ENCODE results near the gene SREBF1.

Gene SREBF1

DNA sequence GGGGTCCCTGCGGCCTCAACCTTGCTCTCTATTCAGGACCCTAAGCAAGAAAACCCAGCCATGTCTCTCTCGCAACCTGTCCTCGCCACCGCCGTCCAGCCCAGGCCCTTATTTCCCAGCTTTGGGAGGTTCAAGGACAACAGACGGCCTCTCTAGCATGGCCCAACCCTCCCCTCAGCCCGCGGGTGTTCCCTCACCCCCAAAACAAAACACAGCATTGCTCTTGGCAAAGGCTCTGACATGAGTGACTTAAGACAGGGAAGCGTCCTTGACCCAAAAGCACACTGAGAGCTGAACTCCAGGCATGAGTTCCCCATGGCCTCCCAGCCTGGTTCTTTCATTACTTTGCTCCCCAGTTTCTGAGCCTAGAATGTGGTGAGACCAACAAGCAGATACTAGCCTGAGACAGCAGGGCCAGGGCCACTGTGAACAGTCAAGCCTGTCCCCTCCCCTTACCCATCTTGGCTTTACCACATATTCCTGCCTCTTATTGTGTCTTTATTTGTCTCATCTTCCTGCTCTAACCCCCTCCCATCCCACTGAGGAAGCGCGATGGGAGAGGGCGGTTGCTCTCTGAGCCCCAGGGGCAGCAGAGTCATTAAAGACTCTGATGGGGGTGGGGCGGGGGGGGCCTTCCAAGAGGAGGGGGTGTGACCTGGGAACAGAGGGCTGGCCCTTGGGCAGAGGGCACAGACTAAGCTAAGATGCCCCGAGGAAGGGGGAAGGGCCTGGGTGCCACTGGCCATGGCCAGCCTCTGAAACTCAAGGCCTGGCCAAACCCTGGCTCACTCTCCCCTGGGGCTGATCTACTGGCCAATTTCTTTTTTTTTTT is 11.8 kb downstream of the SREBF1 start:
- DNase-seq (ENCODE audit: low read depth, low spot score), result no peak

DNA sequence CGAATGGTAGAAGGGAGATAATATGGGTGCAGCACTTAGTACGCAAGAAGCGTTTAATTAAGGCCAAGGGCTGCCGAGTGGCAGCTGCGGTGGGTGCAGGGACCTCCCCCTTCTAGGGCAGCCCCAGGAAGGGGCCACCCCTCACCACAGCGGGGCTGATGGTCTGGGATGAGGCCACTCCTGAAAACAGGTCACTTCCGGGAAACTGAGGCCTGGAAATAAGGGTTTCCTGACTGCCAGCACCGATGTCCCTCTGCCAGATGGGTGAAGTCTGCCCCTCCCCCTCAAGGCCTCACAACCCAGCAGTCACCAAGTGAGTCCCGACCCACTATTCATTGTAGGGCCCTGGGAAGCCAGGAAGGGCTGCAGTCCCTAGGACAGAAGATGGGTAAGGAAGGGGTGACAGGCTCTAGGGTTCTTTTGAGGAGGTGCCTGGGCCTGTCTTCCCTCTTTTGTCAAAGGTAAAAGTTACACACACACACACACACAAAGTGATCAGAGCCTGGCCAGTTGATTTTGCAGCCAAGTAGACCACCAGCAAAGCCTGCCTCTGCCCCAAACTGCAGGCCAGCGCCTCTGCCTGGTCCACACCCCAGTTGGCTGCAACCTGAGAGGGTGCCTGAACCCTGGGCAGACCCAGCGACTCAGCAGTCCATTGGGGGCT is 12.5 kb downstream of the SREBF1 start:
- no peak for DNase-seq (ENCODE audit: low read depth, low spot score)

DNA sequence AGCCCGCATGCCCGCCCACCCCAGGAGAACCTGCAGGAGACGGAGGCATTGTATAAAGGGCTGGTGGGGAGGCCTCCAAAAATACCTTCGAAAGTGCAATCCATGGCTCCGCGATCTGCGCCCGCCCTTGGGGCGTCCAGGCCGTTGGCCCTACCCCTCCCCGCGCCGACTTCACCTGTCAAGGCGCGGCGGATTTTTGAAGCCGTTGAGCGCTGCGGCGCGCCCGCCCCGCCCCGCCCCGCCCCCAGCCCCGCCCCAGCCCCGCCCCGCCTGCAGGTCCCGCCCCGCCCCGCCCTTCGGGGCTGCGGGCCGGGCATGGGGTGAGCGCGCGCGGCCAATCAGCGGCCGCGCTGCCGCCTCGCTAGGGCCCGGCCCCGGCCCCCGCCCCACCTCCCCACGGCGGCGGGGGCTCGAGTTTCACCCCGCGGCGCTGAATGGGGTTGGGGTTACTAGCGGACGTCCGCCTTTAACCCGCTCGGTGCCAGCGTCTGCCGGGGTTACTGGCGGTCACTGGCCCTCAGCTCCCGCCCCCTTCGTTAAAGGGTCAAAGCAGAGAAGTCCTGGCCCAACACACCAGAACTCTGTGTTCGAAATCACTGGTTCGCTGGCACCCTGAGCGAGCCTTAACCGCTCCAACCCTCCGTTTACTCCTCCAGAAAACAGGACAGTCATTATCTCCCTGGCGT is 13.2 kb downstream of the SREBF1 start:
- peak; percentile 20 for DNase-seq (ENCODE audit: low read depth, low spot score)

DNA sequence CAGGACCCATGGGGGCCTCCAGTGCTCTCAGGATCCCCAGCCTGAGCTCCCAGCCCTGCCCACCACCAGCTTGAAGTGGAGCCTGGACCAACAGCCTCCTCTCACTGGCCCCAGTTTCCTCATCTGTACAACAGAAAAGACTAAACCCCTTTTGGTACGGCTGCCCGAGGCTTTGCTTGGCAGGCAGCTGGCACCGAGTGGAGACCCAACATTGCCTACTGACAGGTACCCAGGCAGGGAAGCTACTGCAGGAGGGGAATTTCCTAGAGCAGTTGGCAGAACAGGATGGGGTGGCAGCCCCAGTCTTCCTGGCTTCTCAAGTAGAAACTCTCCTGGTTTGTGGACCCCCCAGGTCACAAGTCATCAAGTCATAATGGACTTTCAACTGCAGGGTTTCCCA is 14.2 kb downstream of the SREBF1 start:
- DNase-seq (ENCODE audit: low read depth, low spot score), result no peak

DNA sequence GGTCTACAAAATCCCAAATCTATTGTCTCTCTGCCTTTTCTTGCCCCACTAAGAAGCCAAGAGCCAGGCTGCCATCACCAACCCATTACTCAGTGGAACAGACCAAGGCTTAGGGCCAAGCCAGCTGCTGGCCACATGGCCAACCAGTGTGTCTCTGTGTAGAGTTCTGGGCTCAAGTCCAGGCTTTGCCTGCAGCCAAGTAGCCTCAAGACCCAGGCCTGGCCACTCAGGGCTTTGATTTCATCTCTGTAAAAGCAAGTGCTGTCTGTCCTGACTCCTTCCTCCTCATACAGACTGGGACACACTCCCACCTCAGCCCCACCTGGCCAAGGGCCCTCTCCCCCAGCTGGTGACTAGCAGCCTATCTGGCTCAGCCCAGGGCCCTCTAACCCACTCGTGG is 14.6 kb downstream of the SREBF1 start:
- no peak for DNase-seq (ENCODE audit: low read depth, low spot score)

DNA sequence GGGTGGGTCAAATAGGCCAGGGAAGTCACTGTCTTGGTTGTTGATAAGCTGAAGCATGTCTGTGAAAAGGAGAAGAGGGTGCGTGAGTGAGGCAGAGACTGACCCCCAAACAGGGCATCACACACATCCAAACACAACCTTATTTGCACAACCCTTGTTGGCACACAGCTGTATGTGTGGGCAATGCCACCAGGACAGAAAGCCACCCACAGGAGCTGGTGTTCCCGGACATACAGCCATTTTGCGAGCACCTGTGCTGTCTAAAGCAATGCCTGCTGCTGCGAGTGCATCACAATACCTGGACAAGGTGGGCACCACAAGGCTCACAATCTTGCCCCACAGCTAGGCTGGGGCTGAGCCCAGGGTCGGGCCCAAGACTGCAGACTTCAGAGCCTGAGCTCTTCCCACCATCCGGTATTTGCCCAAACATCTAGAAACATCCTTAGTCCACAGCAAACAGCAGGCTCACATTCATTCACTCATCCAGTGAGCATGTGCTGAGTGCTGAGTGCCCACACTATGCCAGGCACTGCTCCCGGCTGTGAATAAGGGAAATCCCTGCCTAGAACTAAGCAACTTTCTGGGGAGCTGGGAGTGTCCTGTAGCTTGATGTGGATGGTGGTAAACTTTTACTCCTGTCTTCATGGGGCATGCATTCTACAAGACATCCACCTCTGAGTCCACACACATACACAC is 16.2 kb downstream of the SREBF1 start:
- no peak for DNase-seq (ENCODE audit: low read depth, low spot score)

DNA sequence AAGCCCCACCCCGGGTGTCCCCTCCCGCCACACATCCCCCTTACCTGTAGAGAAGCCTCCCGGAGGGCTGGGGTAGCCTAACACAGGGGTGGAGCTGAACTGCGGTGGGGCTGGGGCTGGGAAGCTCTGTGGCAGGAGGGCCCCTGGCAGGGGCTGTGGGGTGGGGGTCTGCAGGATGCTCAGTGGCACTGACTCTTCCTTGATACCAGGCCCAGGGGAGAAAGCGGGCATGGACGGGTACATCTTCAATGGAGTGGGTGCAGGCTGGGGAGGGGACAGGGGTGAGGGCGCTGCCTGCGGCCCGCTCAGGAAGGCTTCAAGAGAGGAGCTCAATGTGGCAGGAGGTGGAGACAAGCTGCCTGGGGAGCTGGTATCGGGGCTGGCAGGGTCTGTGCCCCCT is 16.7 kb downstream of the SREBF1 start:
- no peak for DNase-seq (ENCODE audit: low read depth, low spot score)

DNA sequence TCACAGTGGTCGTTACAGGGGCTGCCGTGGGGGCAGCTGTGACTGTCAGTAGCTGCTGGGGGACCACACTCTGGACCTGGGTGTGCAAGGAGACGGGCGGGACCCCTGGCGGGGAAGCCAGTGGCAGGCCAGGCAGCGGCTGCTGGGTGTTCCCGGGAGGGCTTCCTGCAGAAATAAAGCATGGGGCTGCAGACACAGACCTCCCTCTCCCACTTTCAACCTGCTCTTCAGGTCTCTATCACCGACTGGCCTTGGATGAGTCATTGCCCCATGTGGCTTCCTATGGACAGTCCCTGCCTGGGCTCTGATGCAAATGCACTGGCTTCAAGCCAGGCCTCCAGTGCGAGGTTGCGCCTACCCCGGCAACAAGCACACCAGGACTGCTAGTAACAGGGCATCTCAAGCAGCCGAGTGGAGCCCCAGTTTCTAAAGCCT is 17.2 kb downstream of the SREBF1 start:
- peak; percentile 42 for DNase-seq (ENCODE audit: low read depth, low spot score)

DNA sequence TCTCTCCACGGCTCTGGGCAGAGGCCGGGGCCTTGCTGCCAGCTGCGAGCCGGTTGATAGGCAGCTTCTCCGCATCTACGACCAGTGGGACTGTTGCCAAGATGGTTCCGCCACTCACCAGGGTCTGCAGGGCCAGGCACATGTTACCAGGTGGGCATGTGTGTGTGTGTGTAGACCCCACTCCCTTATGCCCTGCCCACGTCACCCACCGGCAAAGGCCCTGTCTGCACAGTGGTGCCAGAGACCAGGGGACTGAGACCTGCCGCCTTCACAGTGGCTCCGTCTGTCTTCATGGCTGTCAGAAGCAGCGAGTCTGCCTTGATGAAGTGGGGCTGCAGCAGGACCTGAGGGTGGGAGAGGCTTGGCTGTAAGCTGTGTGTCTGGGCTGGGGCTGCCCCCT is 17.7 kb downstream of the SREBF1 start:
- DNase-seq (ENCODE audit: low read depth, low spot score), result no peak

DNA sequence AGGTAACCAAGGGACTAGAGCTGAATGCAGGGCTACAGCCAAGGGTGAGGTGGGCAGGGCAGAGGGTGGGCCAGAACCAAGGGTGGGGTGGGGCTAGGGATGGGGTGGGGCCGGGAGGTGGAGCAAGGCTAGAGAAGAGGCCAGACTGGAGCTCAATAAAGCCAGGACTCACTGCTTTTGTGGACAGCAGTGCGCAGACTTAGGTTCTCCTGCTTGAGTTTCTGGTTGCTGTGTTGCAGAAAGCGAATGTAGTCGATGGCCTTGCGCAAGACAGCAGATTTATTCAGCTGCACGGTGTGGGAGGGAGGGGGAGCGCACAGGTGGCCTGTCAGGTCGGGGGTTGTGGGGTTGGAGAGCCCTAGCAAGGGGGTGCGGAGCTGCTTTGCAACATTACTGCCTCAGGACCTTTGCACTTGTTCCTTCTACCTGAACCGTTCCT is 18.7 kb downstream of the SREBF1 start:
- no peak for DNase-seq (ENCODE audit: low read depth, low spot score)

DNA sequence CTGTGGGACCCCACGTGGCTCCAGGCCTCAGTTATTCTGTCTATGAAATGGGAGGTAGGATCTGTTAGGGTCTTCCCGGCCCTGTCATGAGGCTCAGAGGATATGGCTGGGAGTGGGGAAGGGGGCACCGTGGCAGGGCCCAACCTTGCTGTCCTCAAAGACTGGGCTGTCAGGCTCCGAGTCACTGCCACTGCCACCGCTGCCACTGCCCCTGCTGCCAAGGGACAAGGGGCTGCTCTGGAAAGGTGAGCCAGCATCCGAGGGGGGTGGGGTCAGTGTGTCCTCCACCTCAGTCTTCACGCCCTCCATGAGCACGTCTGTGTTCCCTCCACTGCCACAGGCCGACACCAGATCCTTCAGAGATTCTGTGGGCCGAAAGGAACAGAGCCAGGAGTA is 19.2 kb downstream of the SREBF1 start:
- no peak for DNase-seq (ENCODE audit: low read depth, low spot score)

DNA sequence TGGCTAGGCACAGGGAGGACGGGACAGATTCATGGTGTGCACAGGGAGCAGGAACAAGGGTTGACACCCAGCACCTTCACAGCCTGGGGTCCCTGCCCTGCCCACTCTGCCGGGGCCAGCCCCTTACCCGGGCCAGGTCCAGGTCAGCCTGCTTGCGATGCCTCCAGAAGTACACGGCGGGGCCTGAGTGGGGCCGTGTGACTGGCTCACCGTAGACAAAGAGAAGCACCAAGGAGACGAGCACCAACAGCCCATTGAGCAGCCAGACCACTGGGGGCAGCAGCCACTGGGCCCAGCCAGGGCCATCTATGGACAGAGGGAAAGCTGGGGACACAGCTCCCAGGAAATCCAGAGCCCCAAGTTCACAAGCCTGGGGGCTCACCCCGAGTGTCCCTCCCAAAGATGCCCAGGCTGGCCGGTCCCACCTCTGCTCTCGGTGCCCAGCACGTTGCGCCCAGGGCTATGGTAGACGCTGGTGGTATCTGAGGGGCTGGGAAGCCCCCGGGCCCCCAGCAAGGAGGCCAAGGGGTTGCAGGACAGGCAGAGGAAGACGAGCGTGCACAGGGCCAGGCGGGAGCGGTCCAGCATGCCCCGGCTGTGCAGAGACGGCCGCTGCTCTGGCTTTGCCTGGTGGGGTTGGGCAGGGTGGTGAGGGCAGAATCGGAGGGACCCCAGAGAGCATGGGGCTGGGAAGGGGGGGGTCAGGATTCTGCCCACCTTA is 19.8 kb downstream of the SREBF1 start:
- no peak for DNase-seq (ENCODE audit: low read depth, low spot score)

DNA sequence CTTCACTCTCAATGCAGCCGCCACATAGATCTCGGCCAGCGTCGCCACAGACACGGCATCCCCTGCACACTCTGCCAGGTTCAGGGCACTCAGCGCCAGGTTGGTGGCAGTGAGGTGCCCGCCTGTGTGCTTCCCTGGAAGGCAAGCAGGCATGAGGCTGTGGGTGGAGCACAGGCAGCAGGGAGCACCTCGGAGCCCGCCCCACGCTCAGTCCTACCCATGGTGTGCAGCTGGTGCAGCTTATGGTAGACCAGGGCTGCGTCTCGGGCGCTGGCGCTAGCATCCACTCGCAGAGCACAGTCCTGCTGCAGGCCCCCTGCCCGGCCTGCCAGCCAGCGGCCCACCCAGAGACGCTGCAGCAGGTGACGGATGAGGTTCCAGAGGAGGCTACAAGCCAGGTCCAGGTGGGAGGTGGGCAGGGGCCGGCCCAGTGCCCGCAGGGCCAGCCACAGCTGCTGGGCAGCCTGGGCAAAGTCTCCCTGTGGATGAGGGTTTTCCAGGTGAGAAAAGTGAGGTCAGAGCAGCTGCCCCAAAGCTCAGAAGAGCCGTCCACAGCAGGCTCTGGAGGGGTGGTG is 20.5 kb downstream of the SREBF1 start:
- DNase-seq (ENCODE audit: low read depth, low spot score), result no peak

DNA sequence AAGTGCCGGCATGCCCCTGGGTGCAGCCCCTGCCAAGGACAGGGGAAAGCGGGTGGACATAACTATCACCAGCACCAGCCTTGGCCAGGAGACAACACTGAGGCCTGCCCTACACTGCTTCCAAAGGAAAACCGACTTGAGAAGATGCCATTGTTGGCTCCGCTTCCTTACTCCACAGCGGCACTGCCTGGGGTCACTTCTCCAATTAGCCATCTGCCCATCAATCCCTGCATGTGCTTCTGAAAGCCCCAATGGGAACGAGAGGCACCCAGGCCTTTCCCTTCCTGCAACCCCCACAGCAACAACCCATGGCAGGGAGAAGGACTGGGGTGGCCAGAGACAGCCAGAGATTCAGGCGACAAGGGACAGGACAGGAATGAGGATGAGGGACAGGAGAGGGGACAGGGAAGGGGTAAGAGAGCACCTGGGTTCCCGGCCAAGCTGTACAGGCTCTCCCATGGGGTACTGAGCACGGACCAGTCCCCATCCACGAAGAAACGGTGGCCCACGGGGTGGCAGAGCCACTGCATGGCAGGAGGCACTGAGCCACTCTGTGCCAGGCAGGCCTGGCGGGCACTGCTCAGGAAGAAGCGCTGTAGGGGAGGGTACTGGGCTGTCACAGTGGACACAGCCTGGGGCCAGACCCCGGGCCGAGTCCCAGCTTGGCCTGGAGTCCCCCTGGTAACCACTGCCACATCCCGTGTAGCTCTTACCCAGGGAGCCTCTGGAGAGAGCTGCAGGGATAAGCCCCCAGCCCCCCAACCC is 21.2 kb downstream of the SREBF1 start:
- DNase-seq (ENCODE audit: low read depth, low spot score), result no peak

DNA sequence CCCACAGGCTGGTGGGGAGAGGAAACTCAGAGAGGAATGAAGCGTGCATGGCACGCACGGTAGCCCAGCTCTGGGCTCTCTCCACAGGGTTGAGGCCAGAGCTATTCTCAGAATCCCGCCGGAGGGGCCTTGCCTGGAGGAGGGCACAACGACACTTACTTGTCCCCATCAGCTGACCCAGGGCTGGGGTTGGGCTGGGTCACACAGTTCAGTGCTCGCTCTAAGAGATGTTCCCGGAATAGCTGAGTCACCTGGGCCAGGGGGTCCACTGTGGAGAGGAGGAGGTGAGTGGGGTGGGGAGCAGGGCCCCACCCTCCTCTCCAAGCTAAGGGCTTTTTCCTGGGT is 21.8 kb downstream of the SREBF1 start:
- no peak for DNase-seq (ENCODE audit: low read depth, low spot score)

DNA sequence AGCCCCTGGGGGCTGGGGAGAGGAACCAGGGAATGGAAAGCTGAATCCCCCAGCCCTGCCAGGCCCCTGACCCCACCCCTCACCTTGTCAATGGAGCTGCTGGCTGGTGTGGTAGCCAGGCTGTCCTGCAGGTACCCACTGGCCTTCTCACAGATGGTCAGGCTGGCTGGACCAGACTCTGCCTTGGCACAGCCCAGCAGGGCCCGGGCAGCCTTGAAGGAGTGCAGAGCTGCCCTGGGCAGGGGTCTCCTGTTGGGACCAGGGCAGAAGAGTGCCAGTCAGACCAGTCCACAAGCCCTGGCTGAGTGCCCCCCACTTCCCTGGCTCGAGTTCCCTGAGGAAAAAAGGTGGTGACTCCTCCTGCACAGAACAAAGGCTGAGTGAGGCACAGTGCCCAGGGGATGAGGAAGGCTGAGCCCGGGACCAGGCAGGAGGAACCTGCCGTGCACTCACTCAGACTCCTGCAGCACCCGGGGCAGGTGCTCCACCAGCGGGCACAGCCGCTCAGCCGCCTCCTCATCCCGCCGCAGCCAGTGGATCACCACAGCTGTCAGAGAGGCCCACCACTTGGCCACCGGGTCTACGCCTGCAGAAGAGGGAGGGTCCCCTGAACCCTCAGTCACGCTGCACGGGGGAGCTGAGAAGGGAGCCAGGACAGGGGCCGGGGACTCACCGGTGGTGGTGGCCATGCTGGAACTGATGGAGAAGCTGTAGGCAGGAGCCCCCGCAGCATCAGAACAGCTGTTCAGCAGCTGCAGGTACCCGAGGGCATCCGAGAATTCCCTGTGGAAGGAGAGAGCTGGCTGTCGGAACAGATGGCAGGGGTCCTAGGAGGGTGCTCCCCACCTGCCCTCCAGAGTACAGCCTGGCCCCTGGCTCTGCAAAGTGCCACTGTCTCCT is 22.4 kb downstream of the SREBF1 start:
- DNase-seq (ENCODE audit: low read depth, low spot score), result no peak

DNA sequence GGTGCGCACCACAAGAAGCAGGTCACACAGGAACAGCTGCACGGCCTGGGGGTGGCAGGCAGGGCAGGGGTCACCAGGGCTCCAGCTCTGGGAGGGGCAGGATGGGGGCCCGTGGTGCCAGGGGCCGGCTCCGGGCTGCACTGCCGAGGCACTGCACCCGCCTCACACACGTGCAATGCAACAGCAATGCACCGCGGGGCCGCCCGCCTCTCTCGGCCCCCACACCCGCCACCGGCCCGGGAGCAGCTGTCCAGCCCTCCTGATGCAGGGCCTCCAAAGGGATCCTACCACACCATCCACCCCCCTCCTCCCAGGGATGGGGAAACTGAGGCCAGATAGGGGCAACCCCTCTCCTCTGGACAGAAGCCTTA is 23.1 kb downstream of the SREBF1 start:
- no peak for DNase-seq (ENCODE audit: low read depth, low spot score)

DNA sequence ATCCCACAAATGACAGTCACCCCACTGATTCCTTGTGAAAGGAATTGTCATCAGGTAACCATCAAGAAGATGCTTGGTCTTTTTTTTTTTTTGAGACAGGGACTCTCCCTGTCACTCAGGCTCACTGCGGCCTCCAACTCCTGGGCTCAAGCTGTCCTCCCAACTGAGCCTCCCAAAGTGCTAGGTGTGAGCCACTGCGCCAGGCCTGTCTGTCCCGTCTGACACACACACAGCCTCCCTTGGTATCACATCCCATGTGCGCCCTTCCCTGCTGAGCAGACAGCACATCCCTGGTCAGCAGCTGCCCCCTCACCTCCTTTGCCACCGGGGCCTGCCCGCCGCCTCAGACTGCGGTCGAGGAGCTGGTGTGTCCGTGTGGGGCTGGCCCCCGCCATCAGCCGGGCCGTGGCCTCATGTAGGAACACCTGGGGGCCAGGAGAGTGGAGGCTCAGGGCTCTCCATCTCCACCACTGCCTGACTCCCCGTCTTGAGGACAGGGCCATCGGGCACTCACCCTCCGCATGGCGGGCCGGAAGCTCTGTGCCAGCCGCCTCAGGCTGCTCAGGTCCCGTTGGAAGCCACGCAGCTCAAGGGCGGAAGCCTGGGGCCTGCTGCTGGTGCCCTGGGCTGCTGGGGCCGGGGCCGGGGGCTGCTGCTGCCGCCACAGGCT is 23.6 kb downstream of the SREBF1 start:
- no peak for DNase-seq (ENCODE audit: low read depth, low spot score)
